Right cardiac atrium (tissue), 5 donors: Measurements from ENCODE around the gene LHCGR. TPM values are rescaled to one million over a fixed set of nuclear protein-coding genes. Genes with fewer than 3 reads are reported as not detected.
"Not testable (repeated sequence)": the region's sequence is repeated elsewhere in the genome, so short reads cannot be mapped to it uniquely, and the experiment has no call there.

Experiments used
- ATAC-seq, 2 donors: fragments of 200-7000 bp; cut with Tn5 transposase; one replicate each; pipeline versions ENCODE4 v1.8.0 to v1.9.1; 2020; ENCODE audit warnings: moderate library complexity in 2 of 2, mild to moderate bottlenecking in 1 of 2
- DNase-seq, 3 donors: peaks; one replicate each; pipeline ENCODE4 v3.0.0-alpha.2; 2020
- H3K27ac ChIP-seq: one replicate; pipeline ENCODE4 v1.5.1; 2013; ENCODE audit warnings: mild to moderate bottlenecking, low read length, control low read depth, moderate library complexity
- H3K27me3 ChIP-seq: one replicate; pipeline ENCODE4 v1.6.1; 2013; ENCODE audit not compliant: control insufficient read depth, insufficient read depth
- H3K4me1 ChIP-seq: one replicate; pipeline ENCODE4 v1.6.1; 2013; ENCODE audit warnings: low read length; ENCODE audit not compliant: control insufficient read depth, insufficient read depth
- H3K4me3 ChIP-seq: one replicate; pipeline ENCODE4 v1.5.1; 2013; ENCODE audit warnings: low read length, control low read depth
- H3K9me3 ChIP-seq: one replicate; pipeline ENCODE4 v1.6.1; 2013; ENCODE audit warnings: low read length; ENCODE audit not compliant: control insufficient read depth
- WGBS: extraction: QIAGEN DNeasy Blood & Tissue Kit; methylation state at CpG from one replicate; pipeline ENCODE4 v1.1.7; 2013; 5-methylcytosine and 5-hydroxymethylcytosine counted together
- intact Hi-C, 4 donors: fragments of 100-400 bp; cut with DNase I; formaldehyde crosslinking; loops; one replicate each; pipeline versions ENCODE4 v1.11.0 to v1.14.0; 2022 to 2023
- polyA plus RNA-seq: library from polyadenylated mRNA; stranded (reverse); fragments of 200-250 nt; gene quantifications from one replicate; pipeline ENCODE4 v1.2.3, GENCODE V29; 2013
- total RNA-seq, 4 donors: library from RNA; stranded (reverse); fragmentation: NEBNext Ultra II Directional; extraction: Animal tissue kit (Norgen Biotek cat#: 25700); gene quantifications; one replicate each; pipeline ENCODE4 v1.2.1, GENCODE V29; 2021
- donor health status: healthy with polysubstance abuse.
- donor health status: DM: no; HTN: yes; CAD: no.
- donor health status: DM: no; HTN: no; CAD: no.
- donor health status: DM: no; HTN: yes; CAD: no; lungs with severe emphysema.
- donor health status: DM: yes; HTN: yes; CAD: no.

The LHCGR gene
- total and polyA plus RNA-seq, 5 donors: 0.07 TPM; not detected in 4

DNA sequence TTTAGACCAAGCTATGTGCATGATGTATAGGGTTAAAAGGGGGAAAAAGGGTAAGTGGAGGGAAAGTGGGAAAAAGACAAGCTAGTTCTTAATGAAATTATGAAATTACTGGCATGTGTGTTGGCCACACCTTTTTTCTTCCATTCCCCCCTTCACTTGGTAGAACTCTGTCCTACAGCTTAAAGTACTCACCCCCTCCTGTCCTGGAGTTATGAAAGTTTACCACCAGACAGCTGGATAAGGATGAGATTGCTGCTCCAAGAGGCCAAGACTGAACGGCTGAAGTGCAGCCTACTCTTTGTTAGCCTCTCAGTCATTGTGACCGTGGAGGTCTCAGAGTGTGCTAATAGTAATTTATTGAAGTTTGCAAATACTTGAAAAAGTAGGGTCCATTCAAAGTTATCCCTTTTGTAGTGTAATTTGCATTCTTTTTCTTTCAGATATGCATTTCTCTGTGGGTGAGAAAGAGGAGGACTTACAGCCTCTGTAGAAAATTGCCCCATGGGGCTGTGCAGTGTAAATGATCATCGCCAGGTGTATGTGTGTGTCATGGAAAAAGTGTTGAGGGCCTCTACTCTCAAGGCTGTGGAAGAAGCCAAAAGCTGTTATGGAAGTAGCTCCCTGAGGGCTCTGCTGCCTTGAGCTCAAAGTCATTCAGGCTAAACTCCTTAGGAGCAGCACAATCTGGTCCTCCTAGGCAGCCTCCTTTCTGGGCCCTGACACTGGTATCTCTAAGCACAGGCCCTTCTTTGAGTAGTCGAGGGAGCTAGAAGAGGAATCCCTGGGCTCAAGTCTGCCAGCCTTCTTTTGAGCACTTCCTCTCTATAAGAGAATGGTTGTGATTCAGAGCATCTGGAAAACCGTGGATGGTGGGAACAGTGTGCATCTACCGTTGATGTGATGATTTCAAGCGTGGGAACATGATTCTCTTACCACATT lies 46.2 kb downstream of the LHCGR start:
- Histone ChIP-seq H3K4me1 (no peaks in the 10 kb centered on the region), H3K9me3 (no peaks in the 10 kb centered on the region), H3K27ac (no peak overlapping the region), H3K27me3 (no peaks in the 10 kb centered on the region), H3K4me3 (no peak overlapping the region)
- intact Hi-C loops: no loop called here
- WGBS: 72% methylated on average over 7 of the region's 7 CpGs
- DNase-seq (no peak), ATAC-seq (no peak)

DNA sequence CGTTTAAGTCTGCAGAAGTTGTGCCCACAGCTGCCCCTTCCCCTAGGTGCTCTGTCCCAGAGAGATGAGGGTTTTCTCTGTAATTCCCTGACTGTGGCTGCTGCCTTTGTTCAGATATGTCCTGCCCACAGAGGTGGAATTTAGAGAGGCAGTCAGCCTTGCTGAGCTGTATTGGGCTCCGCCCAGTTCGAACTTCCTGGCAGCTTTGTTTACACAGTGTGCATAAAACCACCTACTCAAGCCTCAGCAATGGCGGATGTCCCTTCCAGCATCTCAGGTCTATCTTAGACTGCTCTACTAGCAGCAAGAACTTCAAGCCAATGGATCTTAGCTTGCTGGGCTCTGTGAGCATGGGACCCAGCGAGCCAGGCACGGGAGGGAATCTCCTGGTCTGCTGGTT lies 48.1 kb downstream of the LHCGR start:
- DNase-seq (no peak), ATAC-seq (no peak)
- 80% methylated on average over 6 of the region's 6 CpGs for WGBS
- no peak overlapping the region for H3K4me3 ChIP-seq
- no peaks in the 10 kb centered on the region for H3K4me1 ChIP-seq
- no peak overlapping the region for H3K27ac ChIP-seq
- no peaks in the 10 kb centered on the region for H3K9me3 ChIP-seq
- H3K27me3 ChIP-seq: no peaks in the 10 kb centered on the region
- intact Hi-C loops: no loop called here

- H3K4me1 ChIP-seq, intact Hi-C loops, H3K9me3 ChIP-seq, ATAC-seq, H3K27ac ChIP-seq, H3K27me3 ChIP-seq, H3K4me3 ChIP-seq, DNase-seq: not testable (repeated sequence)
- WGBS: 82% methylated on average over 6 of the region's 6 CpGs
These were observed 51.9 kb downstream of the LHCGR start for GRCh38 chr2:48703621-48704020.

GRCh38 chr2:48699348-48699930 lies 56.1 kb downstream of the LHCGR start:
- intact Hi-C loops: no loop called here
- H3K4me3 ChIP-seq: no peak overlapping the region
- no peaks in the 10 kb centered on the region for H3K4me1 ChIP-seq
- DNase-seq (no peak), ATAC-seq (no peak)
- 49% methylated on average over 2 of the region's 2 CpGs for WGBS
- H3K27me3 ChIP-seq: no peaks in the 10 kb centered on the region
- no peaks in the 10 kb centered on the region for H3K9me3 ChIP-seq
- no peak overlapping the region for H3K27ac ChIP-seq

- ATAC-seq (no peak), DNase-seq (no peak)
- Histone ChIP-seq H3K27ac (no peak overlapping the region), H3K27me3 (no peaks in the 10 kb centered on the region), H3K4me1 (no peaks in the 10 kb centered on the region), H3K4me3 (no peak overlapping the region), H3K9me3 (no peaks in the 10 kb centered on the region)
- WGBS: 92% methylated on average over 1 of the region's 1 CpG
- intact Hi-C loops: no loop called here
These were observed 58.6 kb downstream of the LHCGR start for GRCh38 chr2:48696881-48697280.

- Histone ChIP-seq H3K27me3 (no peaks in the 10 kb centered on the region), H3K4me3 (no peak overlapping the region), H3K27ac (no peak overlapping the region), H3K4me1 (no peaks in the 10 kb centered on the region), H3K9me3 (no peaks in the 10 kb centered on the region)
- ATAC-seq: no peak
- intact Hi-C loops: no loop called here
- no peak for DNase-seq
These were observed 59.5 kb downstream of the LHCGR start for GRCh38 chr2:48695991-48696390.

DNA sequence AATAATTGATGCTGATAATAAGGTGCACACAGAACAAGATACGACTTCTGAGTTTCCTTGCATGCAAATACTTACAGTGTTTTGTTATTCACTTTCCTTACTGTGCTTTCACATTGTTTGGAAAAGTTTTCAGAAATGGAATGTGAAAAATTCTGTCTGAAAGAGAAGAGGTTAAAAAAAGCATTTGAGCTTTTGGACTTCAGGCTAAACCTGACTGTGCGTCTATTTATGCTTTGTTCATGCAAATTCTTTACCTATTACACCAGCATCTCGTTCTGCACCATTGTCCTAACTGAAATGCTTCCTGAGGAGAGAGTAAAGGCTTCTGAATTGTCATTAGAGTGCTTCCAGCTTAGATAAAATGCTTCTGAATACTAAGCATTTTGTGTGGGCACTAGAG lies 61.4 kb downstream of the LHCGR start:
- WGBS: 36% methylated on average over 3 of the region's 3 CpGs
- intact Hi-C loops: no loop called here
- Histone ChIP-seq H3K4me3 (no peak overlapping the region), H3K4me1 (no peaks in the 10 kb centered on the region), H3K27ac (no peak overlapping the region), H3K9me3 (no peaks in the 10 kb centered on the region), H3K27me3 (no peaks in the 10 kb centered on the region)
- DNase-seq (no peak), ATAC-seq (no peak)

DNA sequence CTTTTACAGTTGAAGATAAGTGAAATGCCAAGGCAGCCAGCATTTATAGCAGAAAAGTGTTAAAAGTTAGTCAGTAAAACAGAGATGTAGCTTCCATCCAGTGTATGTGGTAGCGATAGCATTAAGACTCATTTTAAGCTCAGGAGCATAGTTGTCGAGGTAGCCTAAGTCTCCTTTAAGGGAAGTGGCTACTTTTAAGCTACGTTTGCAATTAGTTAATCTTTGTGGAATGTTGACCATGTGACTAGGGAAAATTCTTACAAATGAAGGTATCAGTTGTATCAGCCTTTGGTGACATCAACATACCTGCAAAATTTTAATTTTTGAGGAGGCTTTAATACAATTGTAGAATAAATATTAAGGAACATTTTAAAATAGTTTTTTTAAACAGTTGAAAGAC lies 61.9 kb downstream of the LHCGR start:
- intact Hi-C loops: no loop called here
- DNase-seq (no peak), ATAC-seq (no peak)
- Histone ChIP-seq H3K4me1 (no peaks in the 10 kb centered on the region), H3K4me3 (no peak overlapping the region), H3K9me3 (no peaks in the 10 kb centered on the region), H3K27ac (no peak overlapping the region), H3K27me3 (no peaks in the 10 kb centered on the region)
- WGBS: 59% methylated on average over 3 of the region's 3 CpGs

- DNase-seq (no peak), ATAC-seq (no peak)
- H3K9me3 ChIP-seq: no peaks in the 10 kb centered on the region
- 68% methylated on average over 4 of the region's 4 CpGs for WGBS
- no peak overlapping the region for H3K4me3 ChIP-seq
- intact Hi-C loops: no loop called here
- H3K4me1 ChIP-seq: no peaks in the 10 kb centered on the region
- H3K27ac ChIP-seq: no peak overlapping the region
- H3K27me3 ChIP-seq: no peaks in the 10 kb centered on the region
These were observed 62.5 kb downstream of the LHCGR start for GRCh38 chr2:48693066-48693465.

DNA sequence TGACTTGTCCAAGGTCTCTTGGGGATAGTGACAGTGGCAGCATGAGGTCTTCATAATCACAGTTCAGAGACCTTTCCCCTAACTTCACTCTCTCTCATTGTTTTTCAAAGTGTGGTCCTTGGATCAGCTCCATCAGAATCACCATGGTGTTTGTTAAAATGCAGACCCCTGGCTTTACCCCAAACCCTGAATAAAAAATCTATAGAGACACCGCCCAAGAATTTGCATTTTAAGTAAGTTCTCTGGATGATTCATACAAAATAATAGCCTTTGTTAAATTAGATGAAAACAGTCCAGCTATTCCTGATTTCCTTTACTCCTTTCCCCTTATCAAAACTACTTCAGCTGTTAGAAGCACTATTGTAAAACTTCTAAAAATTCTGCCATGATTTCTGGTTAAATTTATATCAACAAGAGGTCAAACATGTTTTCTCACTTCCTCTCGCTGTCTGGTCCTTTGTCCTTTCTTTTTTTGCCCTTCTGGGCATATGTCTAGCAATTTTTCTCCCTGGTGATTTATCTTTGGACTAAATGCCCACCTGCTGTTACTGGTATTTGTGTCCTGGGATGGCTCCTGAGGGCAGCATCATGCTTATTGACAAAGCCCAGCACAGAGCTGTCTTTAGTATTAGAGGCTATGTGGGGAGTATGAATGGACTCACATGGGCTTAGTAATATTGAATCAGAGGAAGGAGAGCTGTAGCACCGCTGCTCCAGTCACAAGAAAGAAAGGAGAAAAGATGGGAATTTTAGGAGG lies 63.4 kb downstream of the LHCGR start:
- H3K9me3 ChIP-seq: no peaks in the 10 kb centered on the region
- intact Hi-C loops: no loop called here
- no peaks in the 10 kb centered on the region for H3K27me3 ChIP-seq
- no peak for ATAC-seq
- 83% methylated on average over 3 of the region's 3 CpGs for WGBS
- H3K4me3 ChIP-seq: no peak overlapping the region
- H3K4me1 ChIP-seq: no peaks in the 10 kb centered on the region
- no peak overlapping the region for H3K27ac ChIP-seq
- no peak for DNase-seq

GRCh38 chr2:48685126-48685525 lies 70.4 kb downstream of the LHCGR start:
- no peaks in the 10 kb centered on the region for H3K9me3 ChIP-seq
- no peak overlapping the region for H3K4me3 ChIP-seq
- ATAC-seq (no peak), DNase-seq (no peak)
- WGBS: 94% methylated on average over 1 of the region's 1 CpG
- no peaks in the 10 kb centered on the region for H3K4me1 ChIP-seq
- no peaks in the 10 kb centered on the region for H3K27me3 ChIP-seq
- H3K27ac ChIP-seq: no peak overlapping the region
- intact Hi-C loops: no loop called here
